OCI-LY3 (cell line): ENCODE measurements around the gene HEPN1.

Source experiments
- H2AFZ ChIP-seq: fragments of 200-600, 300-600 bp; shearing (Covaris generic); 2 replicates; pipeline ENCODE4 v1.6.0; 2014; ENCODE audit warnings: antibody characterized with exemption, low read depth, low read length
- H3K27ac ChIP-seq: fragments of 200-600, 300-600 bp; sonication (generic); 2 replicates; pipeline ENCODE4 v1.5.1; 2014; ENCODE audit warnings: mild to moderate bottlenecking, low read length, moderate library complexity, mixed read lengths
- H3K27me3 ChIP-seq: fragments of 200-600, 300-600 bp; sonication (generic); 2 replicates; pipeline ENCODE4 v1.6.1; 2014; ENCODE audit warnings: low read depth, low read length, mixed read lengths
- H3K36me3 ChIP-seq: fragments of 200-600, 300-600 bp; sonication (generic); replicated peaks from 2 replicates; pipeline ENCODE3; 2014; ENCODE audit warnings: low read depth, low read length, mixed read lengths
- H3K4me1 ChIP-seq: fragments of 300-600, 200-600 bp; sonication (generic); 2 replicates; pipeline ENCODE4 v1.6.1; 2014; ENCODE audit warnings: low read length, mixed read lengths
- H3K4me2 ChIP-seq: fragments of 200-600, 300-600 bp; sonication (generic); 2 replicates; pipeline ENCODE4 v1.6.1; 2014; ENCODE audit warnings: low read length, mixed read lengths
- H3K4me3 ChIP-seq: fragments of 300-600, 200-600 bp; sonication (generic); 2 replicates; pipeline ENCODE4 v1.5.1; 2014; ENCODE audit warnings: antibody characterized with exemption, mild to moderate bottlenecking, low read length, moderate library complexity
- H3K79me2 ChIP-seq: fragments of 300-600, 200-600 bp; shearing (Covaris generic); 2 replicates; pipeline ENCODE4 v1.6.1; 2014; ENCODE audit warnings: mild to moderate bottlenecking, low read length, mixed read lengths
- H3K9ac ChIP-seq: fragments of 300-600, 200-600 bp; shearing (Covaris generic); 2 replicates; pipeline ENCODE4 v1.6.0; 2014; ENCODE audit warnings: mild to moderate bottlenecking, low read length, moderate library complexity
- H3K9me3 ChIP-seq: fragments of 200-600, 300-600 bp; shearing (Covaris generic); 2 replicates; pipeline ENCODE4 v1.6.1; 2014; ENCODE audit warnings: low read length, mixed read lengths; ENCODE audit not compliant: insufficient read depth
- H4K20me1 ChIP-seq: fragments of 200-600, 300-600 bp; sonication (generic); 2 replicates; pipeline ENCODE4 v1.6.1; 2016; ENCODE audit warnings: low read length, mixed read lengths; ENCODE audit not compliant: insufficient read depth
- EZH2phosphoT487 ChIP-seq: fragments of 200-600 bp; shearing (Covaris generic); IDR thresholded peaks from 2 replicates; pipeline ENCODE4 v1.6.1; 2018; ENCODE audit warnings: antibody characterized with exemption, mixed run types, low read depth
- TF ChIP-seq, protein P1 (sequence below): fragments of 200-600, 300-600 bp; sonication (generic); IDR thresholded peaks from 2 replicates; pipeline ENCODE4 v1.5.1; 2014; ENCODE audit warnings: antibody characterized with exemption, low read length, low read depth

Gene HEPN1

DNA sequence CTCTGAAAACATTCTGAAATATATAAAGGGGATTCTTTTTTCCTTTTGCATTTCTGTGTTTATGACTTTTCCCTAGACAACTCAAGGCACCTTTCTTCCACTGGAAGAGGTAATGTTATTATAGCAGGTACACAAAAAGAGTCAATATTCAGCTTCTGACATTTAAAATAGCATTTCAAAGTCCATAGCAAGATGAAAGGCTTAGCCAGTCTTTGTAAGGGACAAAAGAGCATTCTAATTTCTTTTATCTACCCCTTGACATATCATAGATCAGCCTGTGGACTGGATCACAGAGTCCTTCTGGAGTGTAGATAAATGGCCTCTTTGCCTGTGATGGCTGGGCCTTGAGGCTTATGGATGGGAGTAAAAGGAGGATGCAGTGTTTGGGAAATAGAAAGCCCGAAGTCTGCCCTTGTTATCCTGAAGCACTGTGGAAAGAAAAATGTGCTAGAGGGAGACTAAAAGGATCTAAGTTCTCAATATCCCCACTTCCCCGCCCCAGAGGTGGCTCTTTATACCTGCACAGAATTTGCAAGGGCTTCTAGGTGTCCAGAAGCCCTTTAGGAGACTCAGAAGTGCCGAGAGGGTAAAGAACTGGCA, 18.4 kb downstream of the HEPN1 start:
- Histone ChIP-seq H3K36me3 (no peaks in the 10 kb centered on the region), H3K4me2 (no peak overlapping the region), H3K27ac (no peak overlapping the region), H3K79me2 (no peaks in the 10 kb centered on the region), H3K4me1 (no peaks in the 10 kb centered on the region), H3K27me3 (peaks cover 46% of the 10 kb centered on the region), H2AFZ (no peak overlapping the region), H3K9ac (no peak overlapping the region), H3K9me3 (no peaks in the 10 kb centered on the region), H4K20me1 (no peaks in the 10 kb centered on the region), H3K4me3 (no peak overlapping the region)
- TF ChIP-seq, protein P1, sequence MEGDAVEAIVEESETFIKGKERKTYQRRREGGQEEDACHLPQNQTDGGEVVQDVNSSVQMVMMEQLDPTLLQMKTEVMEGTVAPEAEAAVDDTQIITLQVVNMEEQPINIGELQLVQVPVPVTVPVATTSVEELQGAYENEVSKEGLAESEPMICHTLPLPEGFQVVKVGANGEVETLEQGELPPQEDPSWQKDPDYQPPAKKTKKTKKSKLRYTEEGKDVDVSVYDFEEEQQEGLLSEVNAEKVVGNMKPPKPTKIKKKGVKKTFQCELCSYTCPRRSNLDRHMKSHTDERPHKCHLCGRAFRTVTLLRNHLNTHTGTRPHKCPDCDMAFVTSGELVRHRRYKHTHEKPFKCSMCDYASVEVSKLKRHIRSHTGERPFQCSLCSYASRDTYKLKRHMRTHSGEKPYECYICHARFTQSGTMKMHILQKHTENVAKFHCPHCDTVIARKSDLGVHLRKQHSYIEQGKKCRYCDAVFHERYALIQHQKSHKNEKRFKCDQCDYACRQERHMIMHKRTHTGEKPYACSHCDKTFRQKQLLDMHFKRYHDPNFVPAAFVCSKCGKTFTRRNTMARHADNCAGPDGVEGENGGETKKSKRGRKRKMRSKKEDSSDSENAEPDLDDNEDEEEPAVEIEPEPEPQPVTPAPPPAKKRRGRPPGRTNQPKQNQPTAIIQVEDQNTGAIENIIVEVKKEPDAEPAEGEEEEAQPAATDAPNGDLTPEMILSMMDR: no peak
- no peak for TF ChIP-seq EZH2phosphoT487

DNA sequence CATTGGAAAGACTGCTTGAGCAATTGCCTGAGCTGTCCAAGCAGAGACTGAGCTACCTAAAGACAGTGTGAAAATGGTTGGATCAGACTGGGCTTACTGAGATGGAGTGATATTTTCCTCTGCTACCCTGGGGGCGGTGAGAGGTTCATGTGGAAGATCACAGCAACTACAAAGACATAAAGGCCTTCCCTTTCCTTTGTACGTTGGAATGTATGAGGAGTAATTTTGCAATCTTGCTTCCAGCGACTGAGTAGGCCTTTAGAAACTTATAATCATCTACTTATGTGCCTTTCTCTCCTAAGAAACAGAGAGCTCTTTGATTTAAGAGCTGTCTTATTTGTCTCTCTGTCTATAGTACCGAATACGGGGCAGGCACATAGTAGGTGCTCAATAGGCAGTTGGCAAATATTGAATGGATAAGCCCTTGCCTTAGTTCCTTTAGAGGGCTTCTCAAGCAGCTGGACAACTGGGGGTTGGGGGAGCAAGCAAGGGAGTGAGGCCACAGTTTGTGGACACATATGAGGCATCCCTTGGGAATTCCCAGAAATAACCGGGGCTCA, 19.2 kb downstream of the HEPN1 start:
- Histone ChIP-seq H3K9ac (no peak overlapping the region), H2AFZ (no peak overlapping the region), H3K4me3 (no peak overlapping the region), H3K4me2 (no peak overlapping the region), H3K9me3 (no peaks in the 10 kb centered on the region), H3K27me3 (peaks cover 46% of the 10 kb centered on the region), H3K79me2 (no peaks in the 10 kb centered on the region), H3K27ac (no peak overlapping the region), H3K4me1 (no peaks in the 10 kb centered on the region), H3K36me3 (no peaks in the 10 kb centered on the region), H4K20me1 (no peaks in the 10 kb centered on the region)
- TF ChIP-seq, protein P1: no peak
- no peak for TF ChIP-seq EZH2phosphoT487

DNA sequence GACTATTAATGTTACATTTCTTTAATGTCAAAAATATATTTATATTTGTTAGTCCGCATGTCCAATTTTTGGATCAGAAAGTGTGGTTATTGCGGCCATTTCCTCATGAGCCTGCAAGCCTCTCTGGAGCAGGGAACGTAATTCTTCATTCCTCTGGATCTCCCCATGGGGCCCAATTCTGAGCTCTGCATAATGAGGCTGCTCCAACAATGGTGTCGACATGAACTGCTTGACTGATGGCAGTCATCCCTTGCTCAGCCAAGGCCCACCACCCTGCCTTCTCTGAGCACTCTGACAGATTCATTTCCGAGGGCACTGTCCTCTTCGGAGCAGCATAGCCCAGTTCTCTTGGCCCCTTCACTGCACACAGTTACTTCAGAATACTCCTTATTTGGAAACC, 19.9 kb downstream of the HEPN1 start:
- H3K4me1 ChIP-seq: no peaks in the 10 kb centered on the region
- no peaks in the 10 kb centered on the region for H3K79me2 ChIP-seq
- H3K27ac ChIP-seq: no peak overlapping the region
- no peaks in the 10 kb centered on the region for H3K9me3 ChIP-seq
- H2AFZ ChIP-seq: no peak overlapping the region
- H3K4me3 ChIP-seq: no peak overlapping the region
- no peak overlapping the region for H3K9ac ChIP-seq
- peaks cover 42% of the 10 kb centered on the region for H3K27me3 ChIP-seq
- TF ChIP-seq, protein P1: no peak
- no peak for TF ChIP-seq EZH2phosphoT487
- no peaks in the 10 kb centered on the region for H3K36me3 ChIP-seq
- H4K20me1 ChIP-seq: no peaks in the 10 kb centered on the region
- no peak overlapping the region for H3K4me2 ChIP-seq

DNA sequence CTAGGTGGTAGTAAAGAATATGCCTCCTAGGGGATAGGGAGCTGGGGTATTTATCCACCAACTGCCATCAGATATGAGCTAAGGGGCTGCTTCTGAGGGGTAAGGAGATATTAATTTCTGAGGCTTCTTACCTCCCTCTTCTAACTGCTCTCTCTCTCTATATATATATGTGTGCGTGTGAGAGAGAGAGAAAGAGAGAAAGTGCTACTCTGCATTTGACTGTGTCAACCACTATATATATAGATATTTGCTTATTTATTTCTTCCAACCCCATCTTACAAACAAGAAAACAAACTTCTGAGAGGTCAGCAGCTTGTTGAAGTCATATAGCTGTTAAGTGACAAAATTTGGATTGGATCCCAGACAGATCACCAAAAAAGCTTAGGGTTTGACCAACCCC, 22.7 kb downstream of the HEPN1 start:
- Histone ChIP-seq H3K79me2 (no peaks in the 10 kb centered on the region), H3K9ac (no peak overlapping the region), H3K27ac (no peak overlapping the region), H3K4me2 (no peak overlapping the region), H3K9me3 (no peaks in the 10 kb centered on the region), H2AFZ (no peak overlapping the region), H3K36me3 (no peaks in the 10 kb centered on the region), H3K4me3 (no peak overlapping the region), H3K27me3 (peaks cover 19% of the 10 kb centered on the region), H3K4me1 (no peaks in the 10 kb centered on the region), H4K20me1 (no peaks in the 10 kb centered on the region)
- no peak for TF ChIP-seq EZH2phosphoT487
